Fibroblast of lung (primary cell): ENCODE data around the gene MMP14. TPM values are rescaled to one million over a fixed set of nuclear protein-coding genes. Genes with fewer than 3 reads are reported as not detected.

Experiments
- DNase-seq, 2 donors: peaks; one replicate each; pipeline versions ENCODE4 v3.0.0 to v3.0.0-alpha.2; 2010; ENCODE audit warnings: low read depth in 2 of 2
- H2AFZ ChIP-seq: 2 replicates; pipeline ENCODE4 v1.5.1; 2012; ENCODE audit warnings: low read length, control low read depth, inconsistent platforms
- H3K27ac ChIP-seq: 2 replicates; pipeline ENCODE4 v1.5.1; 2011; ENCODE audit warnings: low read length, control low read depth; ENCODE audit not compliant: insufficient read depth
- H3K27me3 ChIP-seq: 2 replicates; pipeline ENCODE4 v1.5.1; 2011; ENCODE audit warnings: mild to moderate bottlenecking, low read length; ENCODE audit not compliant: control insufficient read depth, insufficient read depth
- H3K36me3 ChIP-seq: 2 replicates; pipeline ENCODE4 v1.5.1; 2011; ENCODE audit warnings: low read length; ENCODE audit not compliant: control insufficient read depth, insufficient read depth
- H3K4me1 ChIP-seq: 2 replicates; pipeline ENCODE4 v1.5.1; 2011; ENCODE audit warnings: low read length; ENCODE audit not compliant: control insufficient read depth, insufficient read depth; ENCODE audit errors: extremely low read depth
- H3K4me2 ChIP-seq: 2 replicates; pipeline ENCODE4 v1.5.1; 2011; ENCODE audit warnings: low read length, control low read depth; ENCODE audit not compliant: insufficient read depth; ENCODE audit errors: extremely low read depth
- H3K4me3 ChIP-seq, 4 experiments: fragments of 200-600 bp in 1 of 4; sonication (generic) in 1 of 4; replicated peaks in 1 of 4; 2 replicates each; pipeline ENCODE4 v1.5.1; 2011 to 2016; ENCODE audit warnings: low read length in 4 of 4, low read depth in 3 of 4, mild to moderate bottlenecking in 3 of 4, control low read depth in 2 of 4, inconsistent platforms in 1 of 4, mixed read lengths in 1 of 4; ENCODE audit not compliant: insufficient read depth in 1 of 4; ENCODE audit errors: control extremely low read depth in 1 of 4
- H3K79me2 ChIP-seq: 2 replicates; pipeline ENCODE4 v1.5.1; 2012; ENCODE audit warnings: mild to moderate bottlenecking, low read length, inconsistent platforms; ENCODE audit not compliant: control insufficient read depth, insufficient read depth
- H3K9ac ChIP-seq: 2 replicates; pipeline ENCODE4 v1.5.1; 2011; ENCODE audit warnings: mild to moderate bottlenecking, low read length, control low read depth; ENCODE audit not compliant: insufficient read depth
- H3K9me3 ChIP-seq: 2 replicates; pipeline ENCODE4 v1.5.1; 2012; ENCODE audit warnings: low read depth, low read length; ENCODE audit not compliant: control insufficient read depth, insufficient read depth
- H4K20me1 ChIP-seq: 2 replicates; pipeline ENCODE4 v1.5.1; 2011; ENCODE audit warnings: low read length; ENCODE audit not compliant: control insufficient read depth, insufficient read depth; ENCODE audit errors: extremely low read depth
- EZH2 ChIP-seq: IDR thresholded peaks from 2 replicates; pipeline ENCODE4 v1.5.1; 2012; ENCODE audit warnings: low read length, control low read depth, mild to moderate bottlenecking; ENCODE audit errors: missing control alignments
- polyA plus RNA-seq, 2 donors: library from polyadenylated mRNA; depleted of rRNA in 1 of 2; stranded (reverse) in 1 of 2; unstranded in 1 of 2; fragments of >200 nt; gene quantifications; 2 replicates each; pipeline ENCODE4 v1.2.1, GENCODE V29; 2011 to 2012; ENCODE audit warnings: missing spikeins in 1 of 2
- total RNA-seq: library from RNA; depleted of rRNA; stranded (reverse); fragments of >200 nt; gene quantifications from 2 replicates; pipeline ENCODE4 v1.2.1, GENCODE V29; 2014
- TF ChIP-seq, protein P1 (sequence below), 2 donors: IDR thresholded peaks in 1 of 2; conservative IDR thresholded peaks in 1 of 2; 1 replicate in 1 of 2; 2 replicates in 1 of 2; pipeline ENCODE4 v1.5.1; 2011 to 2012; ENCODE audit warnings: low read length in 2 of 2, control low read depth in 1 of 2, inconsistent platforms in 1 of 2, low read depth in 1 of 2, mild to moderate bottlenecking in 1 of 2

MMP14 gene
- total and polyA plus RNA-seq, 2 donors (not counting 1 experiment from before 2014, with no cell fraction given): 375 to 397 TPM

DNA sequence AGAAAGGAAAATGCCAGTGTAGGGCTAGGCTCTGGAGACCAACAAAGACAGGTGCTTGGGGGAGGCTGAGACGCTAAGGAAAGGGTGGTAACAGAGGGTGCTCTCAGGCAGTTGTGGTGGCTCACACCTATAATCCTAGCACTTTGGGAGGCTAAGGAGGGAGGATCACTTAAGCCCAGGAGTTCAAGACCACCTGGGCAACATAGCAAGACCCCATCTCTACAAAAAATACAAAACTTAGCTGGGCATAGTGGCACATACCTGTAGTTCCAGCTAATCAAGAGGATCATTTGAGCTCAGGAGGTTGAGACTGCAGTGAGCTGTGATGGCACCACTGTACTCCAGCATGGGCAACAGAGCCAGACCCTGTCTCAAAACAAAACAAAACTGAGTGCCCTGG is 59.0 kb downstream of the MMP14 start:
- Histone ChIP-seq H4K20me1 (no peaks in the 10 kb centered on the region), H3K27me3 (no peaks in the 10 kb centered on the region), H3K4me1 (peaks cover 10% of the 10 kb centered on the region), H3K79me2 (no peaks in the 10 kb centered on the region), H3K9me3 (no peaks in the 10 kb centered on the region), H3K4me2 (no peak overlapping the region), H3K27ac (no peak overlapping the region), H3K36me3 (no peaks in the 10 kb centered on the region), H2AFZ (no peak overlapping the region), H3K4me3 (no peak overlapping the region), H3K9ac (no peak overlapping the region)
- no peak for DNase-seq
- TF ChIP-seq EZH2: no peak
- TF ChIP-seq, protein P1, sequence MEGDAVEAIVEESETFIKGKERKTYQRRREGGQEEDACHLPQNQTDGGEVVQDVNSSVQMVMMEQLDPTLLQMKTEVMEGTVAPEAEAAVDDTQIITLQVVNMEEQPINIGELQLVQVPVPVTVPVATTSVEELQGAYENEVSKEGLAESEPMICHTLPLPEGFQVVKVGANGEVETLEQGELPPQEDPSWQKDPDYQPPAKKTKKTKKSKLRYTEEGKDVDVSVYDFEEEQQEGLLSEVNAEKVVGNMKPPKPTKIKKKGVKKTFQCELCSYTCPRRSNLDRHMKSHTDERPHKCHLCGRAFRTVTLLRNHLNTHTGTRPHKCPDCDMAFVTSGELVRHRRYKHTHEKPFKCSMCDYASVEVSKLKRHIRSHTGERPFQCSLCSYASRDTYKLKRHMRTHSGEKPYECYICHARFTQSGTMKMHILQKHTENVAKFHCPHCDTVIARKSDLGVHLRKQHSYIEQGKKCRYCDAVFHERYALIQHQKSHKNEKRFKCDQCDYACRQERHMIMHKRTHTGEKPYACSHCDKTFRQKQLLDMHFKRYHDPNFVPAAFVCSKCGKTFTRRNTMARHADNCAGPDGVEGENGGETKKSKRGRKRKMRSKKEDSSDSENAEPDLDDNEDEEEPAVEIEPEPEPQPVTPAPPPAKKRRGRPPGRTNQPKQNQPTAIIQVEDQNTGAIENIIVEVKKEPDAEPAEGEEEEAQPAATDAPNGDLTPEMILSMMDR (conservative IDR thresholded peaks at IDR 0.05 in 1 of 2, IDR thresholded peaks at IDR 0.05 in 1 of 2; ENCODE audit: low read depth in 1 of 2, low read length in 2 of 2): no peak

DNA sequence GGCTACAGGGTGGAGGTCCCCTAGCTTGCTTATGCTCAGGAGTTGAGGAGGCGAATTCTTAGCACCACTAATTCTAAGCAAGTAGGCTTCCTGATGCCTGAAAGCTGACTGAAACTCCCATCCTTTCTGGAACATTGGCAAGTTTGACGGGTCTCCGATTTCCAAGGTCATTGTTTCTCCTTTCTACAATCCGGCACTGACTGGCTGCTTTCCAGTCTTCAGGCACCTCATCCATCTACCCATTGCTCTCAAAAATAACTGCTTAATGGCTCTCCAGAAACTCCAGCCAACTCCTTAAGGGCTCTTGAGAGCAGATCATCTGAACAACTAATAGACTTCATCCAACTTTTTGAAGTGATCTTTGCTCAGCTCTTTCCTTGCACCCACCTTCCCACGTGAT is 60.0 kb downstream of the MMP14 start:
- peaks cover 1% of the 10 kb centered on the region for H3K36me3 ChIP-seq
- TF ChIP-seq, protein P1 (conservative IDR thresholded peaks at IDR 0.05 in 1 of 2, IDR thresholded peaks at IDR 0.05 in 1 of 2; ENCODE audit: low read depth in 1 of 2, low read length in 2 of 2): no peak
- no peak for TF ChIP-seq EZH2
- no peaks in the 10 kb centered on the region for H3K27me3 ChIP-seq
- H3K9ac ChIP-seq: no peak overlapping the region
- no peaks in the 10 kb centered on the region for H3K9me3 ChIP-seq
- no peak overlapping the region for H3K4me3 ChIP-seq
- H3K4me2 ChIP-seq: no peak overlapping the region
- H4K20me1 ChIP-seq: no peaks in the 10 kb centered on the region
- H3K4me1 ChIP-seq: peaks cover 10% of the 10 kb centered on the region
- H3K27ac ChIP-seq: no peak overlapping the region
- no peak for DNase-seq
- no peak overlapping the region for H2AFZ ChIP-seq
- H3K79me2 ChIP-seq: no peaks in the 10 kb centered on the region

DNA sequence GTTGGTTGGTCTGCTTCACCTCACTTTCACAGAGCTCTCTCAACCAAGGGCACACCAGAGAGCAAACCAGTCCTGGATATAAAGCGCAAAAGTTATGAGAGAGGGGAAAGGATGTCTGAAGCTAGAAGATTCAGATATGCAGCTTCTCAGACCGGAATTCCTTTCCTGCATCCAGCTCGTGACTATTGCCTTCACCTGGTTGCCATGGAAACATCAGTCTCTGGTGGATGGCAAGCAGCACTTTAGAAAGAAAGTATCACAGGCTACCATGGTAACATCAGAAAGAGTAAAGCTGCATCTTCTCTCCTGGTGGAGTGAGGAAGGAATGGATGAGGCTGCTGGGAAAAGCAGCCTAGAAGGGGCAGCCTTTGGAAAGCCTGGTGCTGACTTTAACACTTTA is 60.4 kb downstream of the MMP14 start:
- Histone ChIP-seq H3K4me2 (no peak overlapping the region), H3K27ac (no peak overlapping the region), H3K9me3 (no peaks in the 10 kb centered on the region), H3K9ac (no peak overlapping the region), H4K20me1 (no peaks in the 10 kb centered on the region), H3K27me3 (no peaks in the 10 kb centered on the region), H3K79me2 (no peaks in the 10 kb centered on the region), H2AFZ (no peak overlapping the region), H3K4me3 (no peak overlapping the region), H3K36me3 (peaks cover 5% of the 10 kb centered on the region), H3K4me1 (peaks cover 10% of the 10 kb centered on the region)
- TF ChIP-seq EZH2: no peak
- TF ChIP-seq, protein P1 (conservative IDR thresholded peaks at IDR 0.05 in 1 of 2, IDR thresholded peaks at IDR 0.05 in 1 of 2; ENCODE audit: low read depth in 1 of 2, low read length in 2 of 2): no peak
- no peak for DNase-seq
